Daoy (cell line): ENCODE measurements around the gene DHX30. TPM values are rescaled to one million over a fixed set of nuclear protein-coding genes. Genes with fewer than 3 reads are reported as not detected.

ENCODE experiments used
- DNase-seq: peaks from one replicate; pipeline ENCODE4 v3.0.0-alpha.2; 2015; ENCODE audit warnings: low read depth
- total RNA-seq: library from RNA; depleted of rRNA; stranded (reverse); fragments of >200 nt; shearing (Covaris generic); gene quantifications from 2 replicates; pipeline ENCODE4 v1.2.3, GENCODE V29; 2014

DHX30 gene
- total RNA-seq, 1 experiment from 2014 or later, result 66.5 TPM

- no peak for DNase-seq
Observed at GRCh38 chr3:47852604-47853602, 50.0 kb downstream of the DHX30 start.

GRCh38 chr3:47854267-47854666, 51.3 kb downstream of the DHX30 start:
- no peak for DNase-seq

- no peak for DNase-seq
Observed at GRCh38 chr3:47854720-47855455, 52.0 kb downstream of the DHX30 start.

GRCh38 chr3:47855461-47856383, 52.8 kb downstream of the DHX30 start:
- DNase-seq, result no peak

- DNase-seq, result no peak
Observed at GRCh38 chr3:47856669-47857068, 53.7 kb downstream of the DHX30 start.

GRCh38 chr3:47857151-47857550, 54.2 kb downstream of the DHX30 start:
- DNase-seq, result no peak

GRCh38 chr3:47859956-47860605, 57.1 kb downstream of the DHX30 start:
- DNase-seq, result no peak

- DNase-seq, result no peak
Observed at GRCh38 chr3:47863391-47864128, 60.6 kb downstream of the DHX30 start.

- no peak for DNase-seq
Observed at GRCh38 chr3:47865192-47865591, 62.3 kb downstream of the DHX30 start.

- no peak for DNase-seq
Observed at GRCh38 chr3:47867451-47868044, 64.6 kb downstream of the DHX30 start.

GRCh38 chr3:47868306-47868705, 65.4 kb downstream of the DHX30 start:
- no peak for DNase-seq

GRCh38 chr3:47870156-47870555, 67.2 kb downstream of the DHX30 start:
- DNase-seq, result no peak

GRCh38 chr3:47870702-47871260, 67.8 kb downstream of the DHX30 start:
- DNase-seq, result no peak

GRCh38 chr3:47871389-47871788, 68.5 kb downstream of the DHX30 start:
- DNase-seq, result no peak

- DNase-seq, result no peak
Observed at GRCh38 chr3:47872916-47873315, 70.0 kb downstream of the DHX30 start.

GRCh38 chr3:47874438-47874837, 71.5 kb downstream of the DHX30 start:
- DNase-seq, result no peak

GRCh38 chr3:47874913-47875312, 72.0 kb downstream of the DHX30 start:
- no peak for DNase-seq

- peak; percentile 36 for DNase-seq
Observed at GRCh38 chr3:47877290-47877689, 74.4 kb downstream of the DHX30 start.

GRCh38 chr3:47877719-47878118, 74.8 kb downstream of the DHX30 start:
- DNase-seq, result no peak

- DNase-seq, result no peak
Observed at GRCh38 chr3:47882338-47882737, 79.4 kb downstream of the DHX30 start.
